ENCODE data around the gene USP7. TPM values are rescaled to one million over a fixed set of nuclear protein-coding genes. Genes with fewer than 3 reads are reported as not detected.

The USP7 gene
- total and polyA plus RNA-seq, 8 donors, result 13.0 to 56.5 (median 39.8) TPM

DNA sequence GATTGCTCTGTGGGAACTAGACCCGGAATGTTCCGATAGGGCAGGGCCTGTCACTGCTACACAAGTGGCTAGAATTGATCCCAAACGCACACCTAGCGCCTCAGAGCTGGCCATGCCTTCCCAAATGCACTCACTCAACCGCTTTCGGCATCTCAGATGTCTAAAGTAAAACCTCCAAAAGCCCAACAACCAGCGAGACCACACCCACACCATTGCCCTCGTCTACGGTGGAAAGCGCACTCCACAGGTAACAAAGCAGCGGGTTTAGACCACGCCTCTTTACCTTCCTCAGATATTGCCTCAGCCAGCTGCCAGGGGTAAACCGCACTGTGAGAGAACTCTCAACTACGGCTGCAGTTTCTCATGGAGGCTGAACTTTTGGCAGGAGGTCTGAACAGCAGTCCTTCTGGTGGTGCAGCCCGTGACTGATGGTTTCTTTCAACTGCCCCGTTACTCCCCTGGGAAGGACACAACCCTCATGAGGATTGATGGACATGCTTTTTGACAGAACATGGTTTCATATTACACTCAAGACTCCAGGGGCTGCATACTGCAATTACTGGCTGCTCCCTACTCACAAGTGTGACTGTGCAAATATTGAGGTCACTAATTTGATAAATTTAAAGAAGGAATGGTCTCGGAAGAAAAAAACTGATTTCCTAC is 34.5 kb downstream of the USP7 start:
- H3K27me3 ChIP-seq, result no peaks in the 10 kb centered on the region
- ATAC-seq (no peak), FAIRE-seq (no peak), DNase-seq (no peak)
- TF ChIP-seq, protein P1, sequence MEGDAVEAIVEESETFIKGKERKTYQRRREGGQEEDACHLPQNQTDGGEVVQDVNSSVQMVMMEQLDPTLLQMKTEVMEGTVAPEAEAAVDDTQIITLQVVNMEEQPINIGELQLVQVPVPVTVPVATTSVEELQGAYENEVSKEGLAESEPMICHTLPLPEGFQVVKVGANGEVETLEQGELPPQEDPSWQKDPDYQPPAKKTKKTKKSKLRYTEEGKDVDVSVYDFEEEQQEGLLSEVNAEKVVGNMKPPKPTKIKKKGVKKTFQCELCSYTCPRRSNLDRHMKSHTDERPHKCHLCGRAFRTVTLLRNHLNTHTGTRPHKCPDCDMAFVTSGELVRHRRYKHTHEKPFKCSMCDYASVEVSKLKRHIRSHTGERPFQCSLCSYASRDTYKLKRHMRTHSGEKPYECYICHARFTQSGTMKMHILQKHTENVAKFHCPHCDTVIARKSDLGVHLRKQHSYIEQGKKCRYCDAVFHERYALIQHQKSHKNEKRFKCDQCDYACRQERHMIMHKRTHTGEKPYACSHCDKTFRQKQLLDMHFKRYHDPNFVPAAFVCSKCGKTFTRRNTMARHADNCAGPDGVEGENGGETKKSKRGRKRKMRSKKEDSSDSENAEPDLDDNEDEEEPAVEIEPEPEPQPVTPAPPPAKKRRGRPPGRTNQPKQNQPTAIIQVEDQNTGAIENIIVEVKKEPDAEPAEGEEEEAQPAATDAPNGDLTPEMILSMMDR (IDR thresholded peaks at IDR 0.05), result no peak
- H3K4me1 ChIP-seq, result peaks cover 0 to 3% (median 1%) of the 10 kb centered on the region in 3 donors
- H3K9me3 ChIP-seq, result no peaks in the 10 kb centered on the region
- H3K36me3 ChIP-seq, result peaks cover 0 to 14% (median 0%) of the 10 kb centered on the region in 3 donors
- 91 to 92% methylated on average over 17 of the region's 17 CpGs for WGBS, 2 donors
- H3K4me3 ChIP-seq, result no peak overlapping the region
- intact Hi-C loops (cut with DNase I), result no loop called here
- H3K27ac ChIP-seq, result no peak overlapping the region

DNA sequence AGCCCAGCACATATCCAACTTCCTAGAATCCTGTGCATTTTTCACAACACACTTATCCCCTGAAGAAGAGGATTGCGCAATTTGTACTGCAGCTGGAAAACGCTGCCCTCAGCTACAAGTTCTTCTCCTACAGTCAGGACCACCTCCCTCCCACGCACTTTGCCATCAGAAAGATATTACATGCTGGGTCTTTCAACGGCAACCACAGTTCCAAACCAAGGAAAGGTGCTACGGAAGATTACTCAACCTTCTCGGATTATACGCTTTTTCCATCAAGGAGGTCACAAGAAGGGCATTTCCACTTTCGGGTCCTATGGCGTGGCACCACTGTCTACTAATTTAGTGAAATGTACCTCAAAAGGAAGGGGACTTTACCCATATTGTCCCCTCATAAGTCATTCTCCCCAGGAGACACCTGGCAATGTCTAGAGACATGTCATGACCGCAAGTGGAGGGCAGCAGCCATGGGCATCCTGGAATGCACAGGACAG is 35.2 kb downstream of the USP7 start:
- WGBS, 2 donors, result 80 to 85% methylated on average over 10 of the region's 10 CpGs
- Histone ChIP-seq H3K4me1 (peaks cover 0 to 10% (median 0%) of the 10 kb centered on the region in 3 donors), H3K9me3 (no peaks in the 10 kb centered on the region), H3K36me3 (peaks cover 0 to 14% (median 0%) of the 10 kb centered on the region in 3 donors), H3K4me3 (no peak overlapping the region), H3K27me3 (no peaks in the 10 kb centered on the region), H3K27ac (no peak overlapping the region)
- ATAC-seq (peak in 1 of 4 donors; percentile 22), DNase-seq (no peak), FAIRE-seq (no peak)
- TF ChIP-seq, protein P1 (IDR thresholded peaks at IDR 0.05), result no peak
- intact Hi-C loops (cut with DNase I), result no loop called here

DNA sequence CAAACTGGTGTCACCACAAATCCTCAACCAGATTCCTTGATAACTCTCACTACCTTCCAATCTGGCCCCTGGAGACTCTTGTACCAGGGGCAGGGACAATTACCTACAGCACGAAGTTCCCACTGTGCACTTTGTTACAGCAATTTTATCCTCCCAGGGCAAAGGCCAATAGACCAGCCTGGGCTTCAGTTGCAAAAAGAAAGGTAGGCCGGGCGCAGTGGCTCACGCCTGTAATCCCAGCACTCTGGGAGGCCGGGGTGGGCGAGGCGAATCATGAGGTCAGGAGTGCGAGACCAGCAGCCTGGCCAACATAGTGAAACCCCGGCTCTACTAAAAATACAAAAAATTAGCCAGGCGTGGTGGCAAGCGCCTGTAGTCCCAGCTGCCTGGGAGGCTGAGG is 36.9 kb downstream of the USP7 start:
- ATAC-seq, result no peak
- no peak overlapping the region for H3K27ac ChIP-seq
- no peak for DNase-seq
- no peaks in the 10 kb centered on the region for H3K9me3 ChIP-seq
- WGBS, 2 donors, result 96 to 99% methylated on average over 11 of the region's 11 CpGs
- no peak for FAIRE-seq
- H3K36me3 ChIP-seq, result peaks cover 0 to 29% (median 3%) of the 10 kb centered on the region in 3 donors
- intact Hi-C loops (cut with DNase I), result no loop called here
- no peak overlapping the region for H3K4me3 ChIP-seq
- no peaks in the 10 kb centered on the region for H3K27me3 ChIP-seq
- TF ChIP-seq, protein P1 (IDR thresholded peaks at IDR 0.05), result no peak
- H3K4me1 ChIP-seq, result peaks cover 0 to 12% (median 0%) of the 10 kb centered on the region in 3 donors

DNA sequence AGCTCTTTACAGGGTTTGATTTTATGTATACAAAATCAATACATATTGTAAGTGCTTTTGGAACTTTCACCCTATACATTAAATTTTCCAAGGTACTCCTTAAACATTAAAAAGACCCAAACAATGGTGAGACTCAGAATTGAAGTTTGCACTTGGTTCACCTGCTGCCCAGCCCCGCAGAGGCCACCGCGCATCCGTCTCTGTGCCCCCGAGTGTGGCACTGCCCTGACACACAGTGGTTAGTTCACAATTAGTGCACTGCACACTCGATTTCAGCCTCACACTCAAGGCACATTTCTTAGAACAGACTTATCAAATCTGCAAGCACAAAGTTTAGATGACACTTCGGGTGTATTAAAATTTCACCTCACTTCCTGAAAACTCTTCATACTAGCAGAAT is 38.3 kb downstream of the USP7 start:
- no peak for DNase-seq
- WGBS, 2 donors, result 93 to 95% methylated on average over 7 of the region's 7 CpGs
- no peaks in the 10 kb centered on the region for H3K9me3 ChIP-seq
- H3K36me3 ChIP-seq, result peaks cover 0 to 39% (median 3%) of the 10 kb centered on the region in 3 donors
- intact Hi-C loops (cut with DNase I), result no loop called here
- TF ChIP-seq, protein P1 (IDR thresholded peaks at IDR 0.05), result no peak
- no peak for ATAC-seq
- no peak overlapping the region for H3K4me3 ChIP-seq
- no peak for FAIRE-seq
- peaks cover 0 to 12% (median 0%) of the 10 kb centered on the region in 3 donors for H3K4me1 ChIP-seq
- H3K27me3 ChIP-seq, result no peaks in the 10 kb centered on the region
- H3K27ac ChIP-seq, result no peak overlapping the region

DNA sequence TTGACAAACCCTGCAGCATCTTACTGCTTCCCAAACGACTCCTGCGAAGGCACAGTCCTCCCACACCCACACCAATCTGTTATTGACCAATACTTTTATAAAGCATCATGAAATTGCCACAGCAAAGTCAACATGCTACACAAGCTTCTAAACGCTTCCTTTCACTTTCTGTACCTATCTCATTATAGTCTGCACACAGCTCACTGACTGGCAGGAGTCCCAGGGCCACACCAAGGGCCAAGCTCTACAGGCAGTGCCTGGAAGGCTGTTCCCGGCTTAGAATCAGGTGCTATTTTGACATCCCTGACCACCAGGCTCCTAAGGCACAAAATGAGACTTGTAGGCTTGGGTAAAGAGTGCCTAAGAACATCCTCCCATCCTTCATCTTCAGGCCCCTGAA is 39.5 kb downstream of the USP7 start:
- H3K4me1 ChIP-seq, result peaks cover 0 to 12% (median 0%) of the 10 kb centered on the region in 3 donors
- H3K36me3 ChIP-seq, result peaks cover under 1 to 31% (median 3%) of the 10 kb centered on the region in 3 donors
- H3K27me3 ChIP-seq, result no peaks in the 10 kb centered on the region
- peak; percentile 82 to 97 (median 95) for ATAC-seq
- DNase-seq, result peak in 5 of 6 donors; percentile 72 to 77 (median 74)
- intact Hi-C loops (cut with DNase I), result no loop called here
- H3K4me3 ChIP-seq, result no peak overlapping the region
- TF ChIP-seq, protein P1 (IDR thresholded peaks at IDR 0.05), result no peak
- no peak for FAIRE-seq
- 16 to 17% methylated on average over 4 of the region's 4 CpGs for WGBS, 2 donors
- H3K9me3 ChIP-seq, result no peaks in the 10 kb centered on the region
- H3K27ac ChIP-seq, result peak overlapping the region in 1 of 4 donors; percentile 42
